ENCODE measurements around the gene OR7C1. TPM values are rescaled to one million over a fixed set of nuclear protein-coding genes. Genes with fewer than 3 reads are reported as not detected.
"Not testable (repeated sequence)": the region's sequence is repeated elsewhere in the genome, so short reads cannot be mapped to it uniquely, and the experiment has no call there.

OR7C1 gene
- total and polyA plus RNA-seq, 9 donors = 0.05 to 0.13 TPM; not detected in 7

DNA sequence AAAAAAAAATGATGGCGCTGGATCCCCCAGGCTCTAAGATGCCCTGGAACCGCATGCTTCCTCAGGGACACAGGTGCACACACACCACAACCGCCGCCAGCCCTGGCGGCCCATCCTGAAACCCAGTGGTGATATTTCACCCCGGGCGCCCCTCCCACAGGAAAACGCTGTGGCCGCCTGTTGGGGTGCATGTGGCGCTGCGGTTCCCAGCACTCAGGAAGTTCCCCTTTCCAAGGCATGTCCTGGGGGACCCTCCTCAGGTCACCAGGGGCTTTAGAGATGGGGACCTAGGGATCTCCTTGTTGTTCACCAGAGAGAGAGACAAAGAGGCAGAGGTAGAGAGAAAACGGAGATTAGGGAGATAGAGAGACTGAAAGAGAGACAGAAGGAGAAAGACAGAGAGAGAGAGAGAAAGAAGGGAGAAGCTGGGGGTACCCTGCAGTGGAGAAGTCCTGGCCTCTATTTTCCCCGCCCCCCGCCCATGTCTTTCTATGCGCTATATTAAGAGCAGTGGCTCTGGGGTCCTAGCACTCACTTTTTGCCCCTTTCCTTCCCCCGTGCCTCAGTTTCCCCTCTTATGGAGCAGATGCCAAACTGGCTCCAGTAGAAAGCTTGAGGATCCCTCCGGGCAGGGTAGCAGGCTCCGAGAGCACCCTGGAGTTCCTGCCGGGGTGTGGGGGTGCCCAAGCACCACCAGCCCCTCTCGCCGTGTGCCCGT is 59.0 kb downstream of the OR7C1 start:
- Histone ChIP-seq H3K9me3 (no peaks in the 10 kb centered on the region), H3K27ac (no peak overlapping the region), H3K27me3 (no peaks in the 10 kb centered on the region), H3K4me1 (ENCODE audit: insufficient read depth) (no peaks in the 10 kb centered on the region), H3K4me3 (no peak overlapping the region), H3K36me3 (no peaks in the 10 kb centered on the region)
- intact Hi-C loops (cut with DNase I) = no loop called here
- DNase-seq = no peak
- TF ChIP-seq, protein P1, sequence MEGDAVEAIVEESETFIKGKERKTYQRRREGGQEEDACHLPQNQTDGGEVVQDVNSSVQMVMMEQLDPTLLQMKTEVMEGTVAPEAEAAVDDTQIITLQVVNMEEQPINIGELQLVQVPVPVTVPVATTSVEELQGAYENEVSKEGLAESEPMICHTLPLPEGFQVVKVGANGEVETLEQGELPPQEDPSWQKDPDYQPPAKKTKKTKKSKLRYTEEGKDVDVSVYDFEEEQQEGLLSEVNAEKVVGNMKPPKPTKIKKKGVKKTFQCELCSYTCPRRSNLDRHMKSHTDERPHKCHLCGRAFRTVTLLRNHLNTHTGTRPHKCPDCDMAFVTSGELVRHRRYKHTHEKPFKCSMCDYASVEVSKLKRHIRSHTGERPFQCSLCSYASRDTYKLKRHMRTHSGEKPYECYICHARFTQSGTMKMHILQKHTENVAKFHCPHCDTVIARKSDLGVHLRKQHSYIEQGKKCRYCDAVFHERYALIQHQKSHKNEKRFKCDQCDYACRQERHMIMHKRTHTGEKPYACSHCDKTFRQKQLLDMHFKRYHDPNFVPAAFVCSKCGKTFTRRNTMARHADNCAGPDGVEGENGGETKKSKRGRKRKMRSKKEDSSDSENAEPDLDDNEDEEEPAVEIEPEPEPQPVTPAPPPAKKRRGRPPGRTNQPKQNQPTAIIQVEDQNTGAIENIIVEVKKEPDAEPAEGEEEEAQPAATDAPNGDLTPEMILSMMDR (IDR thresholded peaks at IDR 0.05) = no peak
- no peak for TF ChIP-seq EP300 (IDR thresholded peaks at IDR 0.05)
- no peak for TF ChIP-seq POLR2A (IDR thresholded peaks at IDR 0.05)
- WGBS, 3 donors = 4 to 11% (median 4%) methylated on average over 21 to 22 of the region's 22 CpGs

DNA sequence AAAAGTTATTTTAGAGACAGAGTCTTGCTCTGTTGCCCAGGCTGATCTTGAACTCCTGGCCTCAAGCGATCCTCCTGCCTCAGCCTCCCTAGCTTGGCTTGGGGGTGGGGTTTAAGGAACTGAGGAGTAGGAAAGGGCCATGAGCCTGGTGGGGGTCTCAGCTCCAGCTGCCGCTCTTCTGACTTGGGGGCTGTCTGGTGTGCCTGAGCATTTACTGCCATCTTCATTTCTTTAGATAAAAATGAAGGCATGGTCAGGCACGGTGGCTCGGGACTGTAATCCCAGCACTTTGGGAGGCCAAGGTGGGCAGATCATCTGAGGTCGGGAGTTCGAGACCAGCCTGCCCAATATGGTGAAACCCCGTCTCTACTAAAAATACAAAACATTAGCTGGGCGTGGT is 59.7 kb downstream of the OR7C1 start:
- H3K4me3 ChIP-seq; H3K27ac ChIP-seq; H3K27me3 ChIP-seq; H3K36me3 ChIP-seq; DNase-seq; H3K9me3 ChIP-seq; H3K4me1 ChIP-seq (ENCODE audit: insufficient read depth); intact Hi-C loops (cut with DNase I): not testable (repeated sequence)
- WGBS, 3 donors = 71 to 82% (median 80%) methylated on average over 8 of the region's 8 CpGs

DNA sequence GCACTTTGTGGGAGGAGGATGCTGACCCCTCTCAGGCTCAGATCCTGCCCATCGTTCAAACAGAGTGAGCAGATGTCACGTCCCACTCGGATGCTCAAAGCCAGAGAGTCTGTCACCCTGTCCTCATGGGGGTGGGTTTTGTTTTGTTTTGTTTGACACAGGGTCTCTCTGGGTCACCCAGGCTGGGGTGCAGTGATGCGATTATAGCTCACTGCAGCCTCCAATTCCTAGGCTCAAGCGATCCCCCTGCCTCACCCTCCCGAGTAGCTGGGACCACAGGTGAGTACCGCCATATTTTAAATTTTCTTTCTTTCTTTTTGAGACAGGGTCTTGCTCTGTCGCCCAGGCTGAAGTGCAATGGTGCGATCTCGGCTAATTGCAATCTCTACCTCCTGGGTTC is 60.6 kb downstream of the OR7C1 start:
- Histone ChIP-seq H3K4me3 (no peak overlapping the region), H3K9me3 (no peaks in the 10 kb centered on the region), H3K36me3 (no peaks in the 10 kb centered on the region), H3K4me1 (ENCODE audit: insufficient read depth) (no peaks in the 10 kb centered on the region), H3K27me3 (no peaks in the 10 kb centered on the region), H3K27ac (no peak overlapping the region)
- intact Hi-C loops (cut with DNase I) = no loop called here
- no peak for TF ChIP-seq EP300 (IDR thresholded peaks at IDR 0.05)
- no peak for TF ChIP-seq POLR2A (IDR thresholded peaks at IDR 0.05)
- TF ChIP-seq, protein P1 (IDR thresholded peaks at IDR 0.05) = no peak
- 59 to 70% (median 68%) methylated on average over 10 of the region's 10 CpGs for WGBS, 3 donors
- DNase-seq = no peak

DNA sequence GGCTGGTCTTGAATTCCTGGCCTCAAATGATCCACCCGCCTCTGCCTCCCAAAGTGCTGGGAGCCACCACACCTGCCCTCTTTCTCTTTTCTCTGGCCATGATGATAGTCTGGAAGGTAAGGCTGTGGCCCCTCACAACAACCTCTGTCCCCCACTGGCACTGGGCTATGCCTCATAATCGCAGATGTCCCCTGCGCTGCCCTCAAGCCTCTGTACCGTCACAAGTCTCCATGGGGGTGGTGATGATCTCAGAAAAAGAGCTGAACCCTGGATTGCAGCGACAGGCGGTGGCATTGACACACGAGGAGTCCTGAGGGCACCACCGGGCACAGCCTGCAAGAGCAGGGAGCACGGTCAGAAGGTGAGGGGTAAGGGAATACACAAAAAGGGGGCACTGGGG is 61.3 kb downstream of the OR7C1 start:
- H3K36me3 ChIP-seq; H3K9me3 ChIP-seq; DNase-seq; H3K27ac ChIP-seq; H3K4me1 ChIP-seq (ENCODE audit: insufficient read depth); H3K4me3 ChIP-seq; intact Hi-C loops (cut with DNase I); H3K27me3 ChIP-seq: not testable (repeated sequence)
- 64 to 77% (median 65%) methylated on average over 9 of the region's 9 CpGs for WGBS, 3 donors

DNA sequence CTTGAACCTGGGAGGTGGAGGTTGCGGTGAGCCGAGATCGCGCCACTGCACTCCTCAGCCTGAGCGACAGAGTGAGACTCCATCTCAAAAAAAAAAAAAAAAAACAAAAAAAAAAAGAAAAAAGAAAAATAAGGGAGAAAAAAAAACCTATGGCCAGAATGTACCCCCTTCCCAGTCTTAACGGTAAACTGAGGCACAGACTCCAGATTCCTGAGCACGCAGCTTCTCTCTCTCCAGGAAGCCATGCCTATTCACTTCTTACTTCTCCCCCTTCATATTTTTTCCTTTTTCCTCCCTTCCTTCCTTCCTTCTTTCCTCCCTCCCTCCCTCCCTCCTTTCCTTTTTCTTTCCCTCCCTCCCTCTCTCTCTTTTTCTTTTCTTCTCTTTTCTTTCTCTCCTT is 62.0 kb downstream of the OR7C1 start:
- no peaks in the 10 kb centered on the region for H3K4me1 ChIP-seq (ENCODE audit: insufficient read depth)
- TF ChIP-seq, protein P1 (IDR thresholded peaks at IDR 0.05) = no peak
- no peak for TF ChIP-seq POLR2A (IDR thresholded peaks at IDR 0.05)
- no peak for TF ChIP-seq EP300 (IDR thresholded peaks at IDR 0.05)
- WGBS, 3 donors = 80 to 90% (median 84%) methylated on average over 7 of the region's 7 CpGs
- intact Hi-C loops (cut with DNase I) = no loop called here
- no peak for DNase-seq
- H3K27ac ChIP-seq = no peak overlapping the region
- no peaks in the 10 kb centered on the region for H3K27me3 ChIP-seq
- no peaks in the 10 kb centered on the region for H3K36me3 ChIP-seq
- H3K4me3 ChIP-seq = no peak overlapping the region
- H3K9me3 ChIP-seq = no peaks in the 10 kb centered on the region

Measured in ovary (tissue), 9 donors.